ENCODE results near the gene LAMA2.

Gene LAMA2

DNA sequence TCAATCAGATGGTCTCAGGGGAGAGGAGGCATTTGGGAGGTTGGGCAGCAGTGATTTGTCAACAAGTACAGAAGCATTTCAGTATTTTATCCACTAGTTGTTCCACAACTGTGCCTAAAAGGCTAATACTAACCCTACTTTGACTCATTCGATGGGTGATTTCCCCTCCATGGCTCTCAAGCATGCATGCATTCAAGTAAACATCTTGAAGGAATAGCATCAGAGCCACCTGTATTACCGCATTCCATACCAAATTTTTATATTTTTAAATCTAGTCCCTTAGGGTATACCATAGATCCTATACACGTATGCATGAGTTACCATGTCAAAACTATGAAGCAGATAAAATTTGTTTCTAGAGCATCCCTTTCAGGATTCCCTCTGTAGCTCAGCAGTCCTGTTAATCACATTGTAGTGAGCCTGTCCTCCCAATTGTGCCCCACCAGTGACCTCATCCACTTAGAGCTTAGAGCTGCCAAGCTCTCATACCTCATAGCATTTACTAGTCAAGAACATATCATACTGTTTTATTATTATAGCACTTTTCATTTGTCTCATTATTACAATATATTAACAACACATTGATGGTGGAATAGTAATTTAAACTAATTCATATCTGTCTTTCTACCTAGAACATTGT is 213.8 kb downstream of the LAMA2 start:
- no peak for DNase-seq

DNA sequence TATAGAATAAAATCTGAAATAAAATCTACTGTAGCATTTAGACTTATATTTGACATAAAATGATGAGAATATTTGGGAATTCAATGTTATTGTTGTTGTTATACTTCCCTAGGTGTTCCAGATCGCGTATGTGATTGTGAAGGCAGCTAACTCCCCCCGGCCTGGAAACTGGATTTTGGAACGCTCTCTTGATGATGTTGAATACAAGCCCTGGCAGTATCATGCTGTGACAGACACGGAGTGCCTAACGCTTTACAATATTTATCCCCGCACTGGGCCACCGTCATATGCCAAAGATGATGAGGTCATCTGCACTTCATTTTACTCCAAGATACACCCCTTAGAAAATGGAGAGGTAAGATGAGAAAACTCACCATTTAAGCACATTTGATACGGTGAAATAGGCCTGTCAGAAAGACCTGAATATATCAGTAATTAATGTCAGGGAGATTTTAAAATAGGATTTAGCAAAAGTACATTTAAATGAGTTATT is 215.2 kb downstream of the LAMA2 start:
- DNase-seq: no peak

DNA sequence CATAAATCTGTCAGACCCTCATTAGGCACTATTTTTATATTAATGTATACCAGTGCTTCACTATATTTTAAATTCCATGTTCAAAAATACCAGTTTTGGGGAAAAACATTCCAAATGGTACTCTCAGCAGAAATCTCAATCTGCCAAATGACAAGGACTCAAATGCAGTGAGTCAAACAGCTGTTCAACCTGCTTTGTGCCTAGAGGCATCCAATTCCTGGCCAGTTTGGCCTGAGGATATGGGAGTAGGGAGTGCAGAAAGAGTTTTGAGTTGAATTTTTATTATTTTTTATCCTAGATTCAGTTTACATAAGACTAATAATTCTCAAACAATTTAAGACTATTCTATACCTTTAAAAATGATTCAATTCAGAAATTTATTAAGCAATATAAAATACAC is 216.8 kb downstream of the LAMA2 start:
- DNase-seq: no peak

DNA sequence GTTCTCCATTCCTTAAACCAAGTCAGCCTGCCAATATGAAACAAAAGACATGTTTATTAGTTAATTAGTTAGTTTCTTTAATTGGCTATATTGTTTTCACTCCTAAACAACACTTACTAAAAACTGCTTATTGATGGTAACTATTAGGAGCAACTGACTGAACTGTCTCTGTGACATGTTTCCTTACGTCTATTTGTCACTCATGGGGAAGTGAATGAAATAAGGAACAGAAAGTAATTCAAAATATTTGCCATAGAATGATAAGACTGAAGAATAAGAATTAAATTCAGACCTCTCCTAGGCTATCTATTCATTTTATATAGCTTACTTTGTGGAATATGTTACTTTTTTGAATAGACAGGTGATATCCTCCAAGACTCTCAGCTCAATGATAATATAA is 217.2 kb downstream of the LAMA2 start:
- DNase-seq: no peak

DNA sequence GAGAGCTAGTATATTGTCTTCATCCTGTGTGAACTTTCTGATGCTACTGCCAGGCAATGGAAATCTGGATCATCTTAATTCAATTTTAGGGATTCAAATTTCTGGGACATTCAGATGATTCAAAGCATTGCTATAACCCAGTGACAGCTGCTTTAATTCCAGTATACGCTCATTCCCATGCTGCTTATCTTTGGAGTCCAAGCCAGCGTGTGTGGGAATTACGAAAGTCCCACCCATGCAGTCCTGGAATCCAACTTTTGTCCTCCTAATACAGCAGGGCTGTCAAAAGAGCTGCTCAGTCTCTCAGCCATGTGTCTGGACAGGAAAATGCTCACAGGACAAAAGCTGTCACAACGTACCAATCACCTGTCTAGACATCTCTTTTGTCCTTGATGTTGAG is 219.8 kb downstream of the LAMA2 start:
- DNase-seq: no peak

DNA sequence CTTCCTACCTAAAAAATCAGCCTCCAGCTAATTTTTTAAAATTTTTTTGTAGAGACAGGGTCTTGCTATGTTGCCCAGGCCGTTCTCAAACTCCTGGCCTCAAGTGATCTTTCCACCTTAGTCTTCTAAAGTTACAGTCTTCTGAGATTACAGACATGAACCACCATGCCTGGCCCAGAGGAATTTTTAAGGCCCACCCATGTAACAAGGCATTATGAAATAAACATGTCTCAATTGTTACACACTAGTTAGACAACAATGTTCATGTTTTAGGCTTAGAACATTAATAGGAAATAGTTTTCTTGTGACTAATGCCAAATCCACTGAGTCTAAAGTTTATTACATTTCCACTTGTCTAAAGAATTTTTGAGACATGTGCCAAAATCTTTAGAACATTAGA is 221.2 kb downstream of the LAMA2 start:
- DNase-seq: no peak

DNA sequence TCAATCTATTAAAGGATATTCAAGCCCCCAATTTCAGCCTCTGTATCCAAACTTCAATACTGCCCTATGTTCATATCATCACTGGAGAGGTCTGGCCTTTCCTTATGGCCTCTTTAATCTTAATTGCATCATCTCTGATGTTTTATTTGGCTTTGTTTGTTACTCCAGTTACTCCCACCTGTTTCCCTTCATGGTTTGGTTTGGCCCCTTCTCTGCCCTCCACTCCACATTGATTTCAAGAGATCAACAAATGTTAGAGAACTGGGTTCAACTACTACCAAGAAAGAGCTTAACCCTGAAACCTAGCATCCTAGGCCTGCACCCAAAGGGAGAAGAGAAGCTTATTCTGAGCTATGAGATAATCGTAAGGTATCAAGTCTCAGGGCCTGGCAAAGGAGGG is 221.6 kb downstream of the LAMA2 start:
- no peak for DNase-seq

DNA sequence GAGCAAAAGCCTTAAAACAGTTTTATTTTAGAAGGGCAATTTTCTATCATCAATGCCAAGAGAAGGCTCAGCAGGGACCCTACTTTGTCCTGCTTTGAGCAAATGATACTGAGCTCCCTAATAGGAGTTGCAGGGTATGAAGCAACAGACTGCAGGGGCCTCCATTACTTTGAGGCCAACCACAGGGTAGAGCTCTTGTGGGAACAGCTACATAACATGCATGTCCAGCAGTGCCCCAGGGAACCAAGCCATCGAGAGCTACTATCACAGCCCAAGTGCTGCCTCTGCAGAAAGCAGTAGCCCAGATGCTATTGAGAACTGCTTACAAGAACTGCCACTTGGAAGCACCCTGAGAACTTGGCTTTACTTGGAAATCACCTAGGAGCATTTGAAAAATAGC is 222.1 kb downstream of the LAMA2 start:
- DNase-seq: no peak

DNA sequence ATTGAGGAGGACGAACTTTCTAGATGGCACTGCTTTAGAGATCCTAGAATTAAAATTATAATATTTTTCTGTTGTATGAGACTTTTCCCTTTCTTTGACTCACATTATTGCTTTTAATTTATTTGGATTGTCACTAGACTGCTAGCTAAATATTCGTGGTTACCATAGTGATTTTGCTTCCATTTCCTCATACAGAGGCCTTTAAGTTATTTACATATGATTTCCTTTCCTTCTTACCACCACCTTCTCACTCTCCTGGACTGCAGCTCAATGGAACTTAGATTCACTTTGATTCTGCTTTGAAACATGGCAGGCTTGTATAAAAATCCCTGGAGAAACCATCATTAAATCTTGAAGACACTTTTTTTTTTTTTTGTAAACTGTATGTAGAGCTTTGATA is 222.9 kb downstream of the LAMA2 start:
- DNase-seq: no peak

DNA sequence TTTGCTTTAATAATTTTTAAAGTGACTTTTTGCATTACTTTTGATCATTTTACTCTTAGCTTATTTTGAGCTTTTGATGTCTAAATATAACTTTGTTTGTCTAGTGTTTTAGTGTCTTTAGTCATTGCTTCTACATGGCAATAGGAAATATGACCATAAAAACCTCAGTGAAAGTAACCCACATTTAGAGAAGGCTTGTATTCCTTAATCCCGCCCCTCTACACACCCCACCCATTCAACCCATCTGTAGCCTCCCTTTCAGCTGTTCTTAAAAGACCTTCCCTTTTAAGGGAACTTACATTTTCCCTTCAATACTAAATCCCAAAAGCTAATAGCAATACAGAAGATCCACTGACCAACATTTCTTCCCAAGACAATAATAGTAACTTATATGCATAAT is 225.4 kb downstream of the LAMA2 start:
- no peak for DNase-seq

DNA sequence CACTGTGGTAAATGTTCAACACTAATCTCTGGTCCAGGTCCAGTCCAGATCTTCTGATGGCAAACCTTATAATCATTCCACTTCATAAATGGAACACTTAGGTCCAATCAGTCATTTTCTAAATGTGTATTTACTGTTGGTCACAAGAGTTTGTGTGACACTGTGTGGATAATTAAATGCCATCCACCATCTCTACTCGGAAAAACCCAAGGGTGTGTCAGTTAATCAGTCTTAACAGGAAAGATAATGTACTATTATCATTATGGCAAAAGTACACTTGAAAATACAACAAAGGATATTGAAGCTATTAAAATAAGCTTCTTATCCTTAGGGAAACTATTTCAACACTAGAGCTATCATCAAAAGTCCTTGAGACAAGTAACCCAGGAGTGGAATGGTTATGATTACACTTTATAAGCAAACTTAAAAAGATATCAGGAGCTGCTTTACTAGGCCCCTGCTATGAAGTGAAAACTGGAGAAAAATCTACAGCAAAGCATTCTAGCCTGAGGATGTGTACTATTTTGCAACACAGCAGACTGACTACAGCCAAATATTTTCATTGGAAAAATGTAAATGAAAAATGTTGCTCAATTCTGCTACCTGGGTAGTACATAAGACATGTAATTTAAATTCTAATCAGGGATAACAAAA is 227.9 kb downstream of the LAMA2 start:
- no peak for DNase-seq

DNA sequence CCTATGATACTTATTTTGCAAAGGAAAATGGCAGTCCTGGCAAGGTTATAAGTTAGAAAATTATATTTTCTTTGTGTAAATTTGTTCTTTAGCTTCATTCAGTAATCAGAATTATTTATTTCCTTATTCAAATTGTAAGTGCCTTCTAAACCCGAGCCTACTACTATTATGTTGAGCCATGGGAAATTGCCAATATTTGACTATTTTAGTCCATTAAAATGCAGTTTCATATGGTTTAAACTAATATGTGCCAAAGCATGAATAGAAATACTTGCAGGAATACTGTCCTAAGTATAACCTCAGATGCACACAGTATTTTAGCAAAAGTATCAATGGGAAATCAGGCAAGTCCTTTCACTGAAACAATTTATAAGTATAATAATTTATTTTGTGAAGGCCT is 228.4 kb downstream of the LAMA2 start:
- DNase-seq: no peak

DNA sequence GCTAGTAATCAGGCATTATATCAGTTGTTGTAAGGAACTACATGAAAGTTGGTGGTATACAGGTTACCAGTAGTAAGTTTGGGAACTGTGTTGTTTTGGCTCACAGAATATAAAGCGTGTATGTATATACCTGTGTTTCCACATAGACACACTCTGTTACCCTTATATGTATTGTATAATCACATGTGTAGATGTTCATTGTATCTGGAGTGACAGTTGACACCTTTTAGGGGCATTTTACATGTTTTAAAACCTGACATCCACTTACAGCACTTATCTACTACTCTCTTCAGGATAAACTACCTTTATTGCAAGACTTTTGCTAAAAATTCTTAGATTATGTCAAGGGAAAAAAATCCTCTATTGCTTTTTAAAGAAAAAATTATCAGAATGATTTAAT is 228.9 kb downstream of the LAMA2 start:
- no peak for DNase-seq

DNA sequence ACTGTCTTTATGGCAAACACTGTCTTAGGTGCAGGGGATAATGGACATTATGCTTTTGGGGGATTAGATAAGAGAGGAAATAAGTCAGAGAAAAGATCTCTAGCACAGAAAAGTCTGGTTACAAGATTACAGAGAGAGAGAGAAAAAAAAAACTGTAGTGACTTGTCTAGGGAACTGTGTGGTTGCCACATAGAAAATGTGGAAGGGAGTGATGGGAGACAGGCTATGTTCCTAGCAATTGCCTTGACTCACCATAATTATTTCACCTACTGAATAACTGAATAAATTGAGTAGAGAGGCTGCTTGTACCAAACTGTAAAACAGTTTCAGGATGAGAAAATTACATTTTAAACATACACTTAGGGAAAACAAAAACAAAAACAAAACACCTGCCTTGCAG is 229.7 kb downstream of the LAMA2 start:
- no peak for DNase-seq

DNA sequence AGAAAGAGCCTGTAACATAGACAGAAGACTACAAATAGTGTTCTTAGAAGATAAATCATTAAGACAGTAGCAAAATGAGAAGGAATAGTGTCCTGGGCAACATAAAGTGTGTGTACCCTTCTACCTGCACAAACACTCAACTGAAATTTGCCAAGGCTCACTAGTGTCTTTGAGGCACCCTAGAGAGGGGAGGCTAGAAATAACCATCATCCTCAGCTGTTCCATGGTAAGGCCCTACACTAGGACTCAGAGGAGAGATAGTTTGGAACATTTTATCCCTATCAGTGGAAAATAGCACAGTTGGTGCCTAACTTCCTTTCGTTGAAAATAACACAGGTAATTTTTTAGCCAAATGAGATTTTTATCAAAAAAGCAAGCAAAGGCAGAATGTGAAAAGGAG is 230.7 kb downstream of the LAMA2 start:
- no peak for DNase-seq

DNA sequence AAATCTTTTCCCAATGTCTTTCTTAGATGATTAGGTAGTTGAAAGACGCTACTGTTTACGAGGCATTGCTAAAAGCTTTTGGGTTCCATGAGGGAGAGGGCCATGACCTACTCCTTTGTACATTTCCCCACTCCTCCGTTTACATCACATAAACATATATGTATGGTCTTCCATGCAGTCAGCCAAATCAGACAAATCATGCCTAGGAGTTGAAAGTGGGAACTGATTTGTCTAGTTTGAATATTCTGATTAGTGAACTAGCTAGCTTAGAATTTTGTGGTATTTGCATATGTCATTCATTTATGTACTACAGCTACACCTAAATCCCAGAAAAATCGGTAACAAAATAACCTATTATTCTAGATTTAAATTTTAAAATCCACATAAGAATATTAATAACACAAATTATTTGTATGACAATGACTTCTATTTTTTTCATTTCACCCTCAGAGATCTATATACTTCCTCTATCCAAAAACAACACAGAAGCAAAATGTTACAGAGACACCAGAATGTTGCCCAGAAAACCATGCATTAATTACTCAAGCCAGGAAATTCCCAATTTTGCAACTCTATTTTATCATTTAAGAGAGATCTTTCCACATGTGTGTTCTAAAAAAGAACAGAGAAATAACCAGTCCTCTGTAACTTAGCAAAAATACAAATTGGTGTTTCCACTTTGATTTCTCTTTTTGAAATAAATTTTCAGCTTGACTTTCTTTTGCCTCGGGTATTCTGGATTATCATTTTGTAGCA is 231.9 kb downstream of the LAMA2 start:
- DNase-seq: no peak

DNA sequence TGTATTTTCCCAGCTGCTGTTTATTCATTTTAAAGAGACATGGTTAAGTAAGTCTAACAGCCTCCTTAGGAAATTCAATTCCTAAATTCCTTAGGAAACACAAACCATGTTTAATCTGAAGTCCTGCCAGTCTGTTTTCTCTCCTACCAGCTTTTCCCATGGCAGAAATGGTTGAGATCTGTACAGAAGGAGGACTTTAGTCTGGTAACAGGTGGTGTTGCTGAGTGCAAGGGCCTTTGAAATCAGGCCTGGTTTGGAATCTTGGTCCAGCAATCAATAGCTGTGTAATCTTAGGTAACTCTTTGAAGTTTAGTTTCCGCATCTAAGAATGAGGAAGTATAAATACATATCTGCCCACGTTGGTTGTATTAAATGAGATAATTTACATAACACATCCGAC is 232.5 kb downstream of the LAMA2 start:
- DNase-seq: no peak

DNA sequence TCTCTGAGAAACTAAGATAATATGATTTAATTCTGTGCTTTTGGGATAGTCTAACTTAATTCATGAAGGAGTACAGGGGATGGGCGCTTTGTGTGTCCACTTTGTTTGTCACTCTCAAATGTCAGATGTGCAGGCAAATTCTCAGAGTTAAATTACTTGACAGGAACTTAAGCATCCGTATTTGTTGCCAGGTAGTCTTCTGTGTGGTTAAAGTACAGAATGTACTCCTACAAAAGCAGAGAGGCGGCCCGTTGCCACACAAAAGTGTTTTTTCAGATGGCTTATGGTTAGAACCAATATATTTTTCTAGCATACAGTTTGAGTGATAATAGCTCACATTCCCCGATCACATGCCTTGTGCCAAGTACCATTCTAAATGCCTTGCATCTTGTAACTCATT is 234.4 kb downstream of the LAMA2 start:
- DNase-seq: no peak

DNA sequence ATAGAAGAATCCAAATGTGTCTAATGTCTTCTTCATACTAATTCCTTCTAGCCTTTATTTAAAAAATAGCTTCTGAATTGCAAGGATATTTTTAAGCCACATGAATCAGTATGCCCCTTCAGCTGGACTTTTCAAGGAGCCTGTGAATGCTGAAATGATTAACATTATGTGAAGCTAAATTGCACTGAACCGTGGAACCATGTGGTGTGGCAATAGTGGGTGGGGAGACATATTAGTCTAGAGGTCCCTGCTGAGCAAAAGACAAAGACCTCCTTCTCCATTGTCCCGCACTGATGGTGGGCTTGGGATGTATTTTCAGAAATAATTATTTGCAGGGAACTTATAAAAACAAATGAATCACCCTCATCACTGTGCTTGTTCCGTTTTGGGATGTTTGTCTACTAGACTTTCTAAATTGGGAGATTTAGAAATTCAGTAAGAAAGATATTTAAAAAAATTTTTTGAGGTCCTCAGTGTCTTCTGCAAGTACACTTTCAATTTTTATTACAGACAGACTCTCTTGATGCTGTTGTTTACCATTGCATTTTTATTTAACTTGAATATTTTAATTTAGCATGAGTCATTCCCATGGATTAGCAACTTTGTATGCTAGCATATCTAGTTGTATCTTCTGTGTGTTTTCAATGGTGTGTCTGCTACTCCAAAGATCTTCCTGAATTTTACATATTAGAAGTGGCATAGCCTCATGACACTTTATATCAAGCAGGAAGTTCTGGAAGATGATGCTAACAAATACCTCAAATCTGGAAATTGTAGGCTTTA is 238.1 kb downstream of the LAMA2 start:
- DNase-seq: no peak

DNA sequence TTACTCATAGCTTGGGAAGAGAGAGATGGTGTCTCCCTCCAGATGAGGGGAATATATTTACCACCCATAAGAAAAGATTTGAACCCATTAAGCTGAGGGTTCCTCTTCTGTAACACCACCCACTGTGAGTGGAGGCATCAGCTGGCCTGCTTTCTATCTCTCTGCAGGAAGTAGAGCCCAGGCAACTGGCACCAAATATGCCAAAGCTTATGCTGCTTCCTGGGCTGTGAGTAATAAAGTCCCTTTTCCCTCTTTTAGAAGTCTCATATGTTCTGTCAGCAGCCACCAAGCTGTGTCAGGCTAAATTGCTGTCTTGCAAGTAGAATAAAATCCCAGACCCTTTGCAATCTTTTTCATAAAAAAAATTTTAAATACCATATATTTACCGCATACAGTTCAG is 241.4 kb downstream of the LAMA2 start:
- DNase-seq: no peak

DNA sequence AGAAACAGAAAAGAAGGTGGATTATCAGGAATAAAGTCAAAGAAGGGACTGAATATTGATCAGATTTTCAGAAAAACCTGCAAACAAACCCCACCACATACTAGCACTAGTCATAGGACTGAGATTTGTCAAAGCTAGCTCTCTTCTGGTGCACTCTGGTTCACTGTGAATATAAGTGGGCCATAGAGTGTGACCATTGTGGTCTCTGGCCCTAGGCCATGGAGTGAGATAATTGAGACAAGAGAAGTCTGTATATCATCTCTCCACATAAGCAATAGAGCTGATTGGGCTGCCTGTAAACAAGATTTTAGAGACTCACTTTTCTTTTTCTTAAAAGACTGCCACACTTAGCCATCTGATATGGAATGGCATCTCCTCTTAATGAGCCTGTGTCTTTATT is 247.2 kb downstream of the LAMA2 start:
- no peak for DNase-seq

DNA sequence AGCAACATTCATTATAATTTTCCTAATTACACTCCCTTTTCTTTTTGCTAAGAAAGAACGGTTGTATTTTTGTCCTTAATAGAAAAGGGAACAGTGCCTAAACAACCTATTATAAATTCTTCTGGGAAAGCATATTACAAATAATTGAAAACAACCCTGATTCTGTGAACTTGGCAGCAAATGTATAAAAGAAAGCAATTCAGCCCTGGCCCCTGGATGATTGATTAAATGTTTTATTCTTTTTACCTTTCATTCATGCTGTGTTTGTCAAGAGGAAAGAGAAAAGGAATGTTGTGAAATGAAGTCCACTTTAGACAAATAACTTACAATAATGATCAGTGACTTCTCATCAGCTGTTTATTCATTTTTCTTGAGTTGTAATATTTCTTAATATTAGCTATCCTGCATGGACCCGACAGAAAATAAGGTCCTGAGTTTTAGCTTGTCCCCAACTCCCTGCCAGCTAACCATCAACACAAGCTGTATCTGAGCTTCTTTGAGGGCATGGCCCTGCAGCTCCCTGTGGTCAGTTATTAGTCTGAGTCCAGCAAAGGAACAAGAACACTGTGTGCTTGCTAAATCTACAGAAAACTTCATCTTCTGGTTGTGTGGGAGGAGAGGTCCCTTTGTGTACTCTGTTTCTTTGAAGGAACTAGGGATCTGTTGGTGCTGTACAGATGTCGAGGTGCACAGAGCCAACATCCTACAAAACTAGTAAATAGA is 248.2 kb downstream of the LAMA2 start:
- DNase-seq: no peak

DNA sequence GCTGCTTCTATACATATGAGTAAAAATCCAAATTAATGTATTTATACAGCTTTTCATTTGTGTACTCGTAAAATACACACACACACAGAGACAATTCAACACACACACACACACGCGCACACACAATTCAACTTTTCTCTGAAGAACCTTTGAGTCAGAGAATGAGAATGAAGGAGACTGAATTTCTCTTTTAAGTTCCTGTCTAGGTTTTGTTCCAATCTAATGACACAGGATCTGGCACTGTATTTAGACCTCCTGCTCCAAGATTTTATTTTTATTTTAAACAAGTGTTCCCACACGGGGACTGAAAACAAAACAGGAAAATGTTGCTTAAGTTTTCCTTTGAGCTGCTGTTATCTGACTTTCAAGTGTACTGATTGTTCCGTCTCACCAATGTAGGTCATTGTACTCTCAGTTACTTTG is 250.8 kb downstream of the LAMA2 start:
- no peak for DNase-seq
